Activated T-cell treated with anti-CD3 and anti-CD28 coated beads, Interleukin-2, amount 50 U/mL, for 1 hour (primary cell): Measurements from ENCODE around the gene FCRLB.
"Not testable (repeated sequence)": the region's sequence is repeated elsewhere in the genome, so short reads cannot be mapped to it uniquely, and the experiment has no call there.

Source experiments
- DNase-seq: peaks from one replicate; pipeline ENCODE4 v3.0.0-alpha.2; 2020

Gene FCRLB

DNA sequence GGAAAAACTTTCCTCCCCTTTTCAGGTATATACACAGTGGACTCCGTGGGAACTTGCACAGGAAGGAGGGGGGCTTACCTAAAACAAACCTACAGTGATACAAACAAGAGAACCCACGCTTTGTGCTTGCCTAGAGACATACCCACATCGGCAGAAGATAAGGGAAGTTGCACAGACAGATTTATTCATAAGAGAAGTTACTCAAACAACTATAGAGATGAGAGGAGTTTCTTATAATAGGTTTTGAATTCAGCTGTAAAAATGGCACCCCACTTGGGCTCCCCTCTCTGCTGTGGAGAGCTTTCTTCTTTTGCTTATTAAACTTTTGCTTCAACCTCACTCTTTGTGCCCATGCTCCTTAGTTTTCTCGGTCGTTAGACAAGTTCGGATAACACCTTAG is 26.5 kb downstream of the FCRLB start:
- no peak for DNase-seq

DNA sequence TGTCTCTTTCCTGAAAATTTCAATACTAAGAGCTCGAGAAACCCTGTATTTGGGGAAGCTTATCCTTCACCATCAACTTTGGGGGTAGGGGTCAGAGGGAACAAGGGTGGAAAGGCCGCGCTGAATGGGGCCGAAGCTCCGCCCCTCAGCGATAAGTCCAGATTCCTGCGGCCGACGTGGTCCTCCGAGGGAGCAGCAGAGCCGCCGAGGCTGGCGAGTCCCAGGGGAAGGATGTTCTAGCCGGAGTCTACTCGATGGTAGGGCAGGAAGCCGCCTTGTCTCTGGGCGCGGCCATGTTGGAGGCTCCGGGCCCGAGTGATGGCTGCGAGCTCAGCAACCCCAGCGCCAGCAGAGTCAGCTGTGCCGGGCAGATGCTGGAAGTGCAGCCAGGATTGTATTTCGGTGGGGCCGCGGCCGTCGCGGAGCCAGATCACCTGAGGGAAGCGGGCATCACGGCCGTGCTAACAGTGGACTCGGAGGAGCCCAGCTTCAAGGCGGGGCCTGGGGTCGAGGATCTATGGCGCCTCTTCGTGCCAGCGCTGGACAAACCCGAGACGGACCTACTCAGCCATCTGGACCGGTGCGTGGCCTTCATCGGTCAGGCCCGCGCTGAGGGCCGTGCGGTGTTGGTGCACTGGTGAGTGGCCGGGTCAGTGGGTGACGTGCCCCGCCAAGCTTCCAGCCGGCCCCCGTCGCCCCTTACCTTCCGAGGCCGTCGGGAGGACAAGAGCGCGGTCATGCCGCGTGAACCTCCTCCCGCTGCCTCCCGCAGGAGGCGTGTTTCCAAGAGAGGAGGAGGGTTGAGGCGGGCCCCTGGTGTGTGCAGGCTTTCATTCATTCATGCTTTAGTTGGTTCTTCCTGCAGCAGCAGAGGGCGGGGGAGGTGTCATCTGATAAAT is 28.4 kb downstream of the FCRLB start, which contains the start of gene DUSP12:
TSS of gene DUSP12 (plus strand) at position 278 of the 899 bp plus-strand sequence. CDS start at position 294, 16 bp downstream.
- DNase-seq = peak; percentile 84

DNA sequence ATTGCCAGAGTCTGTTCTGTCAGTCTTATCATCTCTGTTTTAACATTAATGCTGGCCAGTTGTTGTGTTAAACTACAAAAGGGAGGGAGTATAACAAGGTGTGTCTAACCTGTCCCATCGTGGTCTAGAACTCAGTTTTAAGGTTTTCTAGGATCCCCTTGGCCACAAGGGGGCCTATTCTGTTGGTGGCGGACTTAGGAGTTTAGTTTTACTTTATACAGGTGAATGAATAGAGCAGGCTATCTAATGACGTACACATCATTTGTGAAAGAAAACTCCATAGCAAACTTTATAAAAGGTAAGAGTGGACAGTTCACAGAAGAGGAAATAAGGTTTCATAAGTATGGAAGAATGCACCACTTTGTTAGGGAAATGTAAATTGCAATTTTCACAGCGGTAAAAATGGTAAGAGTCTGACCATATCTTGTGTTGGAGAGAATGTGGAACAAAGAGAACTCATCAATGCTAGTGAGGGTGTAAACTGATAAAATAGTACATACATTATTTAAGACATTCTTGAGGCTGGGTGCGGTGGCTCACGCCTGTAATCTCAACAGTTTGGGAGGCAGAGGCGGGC is 42.3 kb downstream of the FCRLB start:
- peak; percentile 38 for DNase-seq

DNA sequence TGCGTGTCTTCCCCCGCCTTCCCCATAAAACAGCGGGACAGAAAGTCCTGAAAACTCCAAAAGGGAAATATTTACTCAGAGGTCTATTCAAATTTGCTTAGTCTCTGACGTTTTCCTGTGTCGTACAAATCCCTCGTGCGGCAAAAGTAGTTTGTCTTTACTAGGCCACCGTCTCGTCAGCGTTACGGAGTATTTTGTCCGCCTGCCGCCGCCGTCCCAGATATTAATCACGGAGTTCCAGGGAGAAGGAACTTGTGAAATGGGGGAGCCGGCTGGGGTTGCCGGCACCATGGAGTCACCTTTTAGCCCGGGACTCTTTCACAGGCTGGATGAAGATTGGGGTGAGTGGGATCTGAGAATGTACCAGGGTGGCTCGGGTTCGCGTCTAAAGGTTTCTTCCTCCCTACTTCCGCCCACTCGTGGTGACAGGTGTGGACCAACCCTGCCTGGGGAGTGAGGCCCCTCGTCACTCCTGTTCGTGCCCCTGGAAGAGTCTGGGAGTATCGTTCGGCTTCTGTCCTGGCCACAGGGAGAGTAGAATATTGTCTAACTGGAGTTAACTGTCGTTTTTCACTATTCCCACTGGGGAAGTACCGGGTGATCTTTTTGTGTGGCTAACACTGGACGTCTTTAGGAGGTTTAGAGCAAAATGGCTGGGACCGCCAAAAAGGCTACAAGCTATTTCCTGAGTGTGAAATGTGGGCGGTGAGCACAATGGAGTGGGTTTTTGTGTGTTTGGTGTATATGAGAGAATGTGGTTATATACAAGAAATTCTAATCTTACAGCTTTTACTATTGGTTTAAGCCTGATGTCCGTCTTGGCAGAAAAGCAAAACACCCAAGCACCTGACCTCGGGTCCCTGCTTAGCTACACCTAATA is 45.0 kb downstream of the FCRLB start, which contains the start of gene ATF6:
TSS of gene ATF6 (plus strand) at position 219 of the 880 bp plus-strand sequence. CDS start at position 260, 41 bp downstream.
- DNase-seq = peak; percentile 83

DNA sequence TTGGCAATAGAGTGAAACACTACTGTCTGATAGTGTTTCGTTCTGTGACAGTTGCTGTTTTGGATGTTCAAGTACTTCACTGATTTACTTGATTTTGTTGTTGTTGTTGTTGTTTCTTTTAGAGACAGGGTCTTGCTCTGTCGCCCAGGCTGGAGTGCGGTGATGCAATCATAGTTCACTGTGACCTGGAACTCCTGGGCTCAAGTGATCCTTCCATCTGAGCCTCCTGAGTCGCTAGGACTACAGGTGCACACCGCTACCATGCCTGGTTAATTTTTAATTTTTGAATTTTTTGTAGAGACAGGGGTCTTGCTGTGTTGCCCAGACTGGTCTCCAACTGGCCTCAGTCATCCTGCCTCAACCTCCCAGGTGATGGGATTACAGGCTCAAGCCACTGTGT is 47.1 kb downstream of the FCRLB start:
- no peak for DNase-seq

DNA sequence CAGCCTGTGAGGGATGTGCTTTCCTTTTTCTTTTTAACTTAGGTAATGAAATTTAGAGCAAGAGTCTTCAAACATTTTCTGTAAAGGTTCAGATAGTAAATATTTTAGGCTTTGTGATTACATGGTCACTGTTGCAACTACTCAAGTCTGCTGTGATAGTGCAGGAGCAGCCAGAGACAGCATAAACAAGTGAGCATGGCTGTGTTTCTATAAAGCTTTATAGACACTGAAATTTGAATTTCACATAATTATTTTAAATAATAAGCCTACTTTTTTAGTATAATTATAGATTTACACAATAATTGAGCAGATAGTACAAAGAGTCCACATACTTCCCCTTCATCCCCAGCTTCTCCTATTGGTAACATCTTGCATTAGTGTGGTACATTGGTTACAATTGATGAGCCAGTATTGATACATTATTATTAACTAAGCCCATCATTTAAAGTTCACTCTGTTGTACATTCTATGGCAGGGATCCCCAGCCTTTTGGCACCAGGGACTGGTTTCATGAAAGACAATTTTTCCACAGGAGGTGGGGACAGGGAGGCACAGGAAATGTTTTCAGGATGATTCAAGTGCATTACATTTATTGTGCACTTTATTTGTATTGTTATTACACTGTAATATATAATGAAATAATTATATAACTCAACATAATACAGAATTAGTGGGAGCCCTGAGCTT is 47.8 kb downstream of the FCRLB start:
- no peak for DNase-seq

DNA sequence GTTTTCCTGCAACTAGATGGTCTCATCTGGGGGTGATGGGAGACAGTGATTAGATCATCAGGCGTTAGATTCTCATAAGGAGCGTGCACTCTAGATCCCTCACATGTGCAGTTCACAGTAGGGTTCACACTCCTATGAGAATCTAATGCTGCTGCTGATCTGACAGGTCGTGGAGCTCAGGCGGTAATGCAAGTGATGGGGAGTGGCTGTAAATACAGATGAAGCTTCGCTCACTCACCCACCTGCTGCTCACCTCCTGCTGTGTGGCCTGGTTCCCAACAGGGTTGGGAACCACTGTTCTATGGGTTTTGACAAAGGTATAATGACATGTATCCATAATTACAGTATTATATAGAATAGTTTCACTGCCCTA is 48.3 kb downstream of the FCRLB start:
- not testable (repeated sequence) for DNase-seq

DNA sequence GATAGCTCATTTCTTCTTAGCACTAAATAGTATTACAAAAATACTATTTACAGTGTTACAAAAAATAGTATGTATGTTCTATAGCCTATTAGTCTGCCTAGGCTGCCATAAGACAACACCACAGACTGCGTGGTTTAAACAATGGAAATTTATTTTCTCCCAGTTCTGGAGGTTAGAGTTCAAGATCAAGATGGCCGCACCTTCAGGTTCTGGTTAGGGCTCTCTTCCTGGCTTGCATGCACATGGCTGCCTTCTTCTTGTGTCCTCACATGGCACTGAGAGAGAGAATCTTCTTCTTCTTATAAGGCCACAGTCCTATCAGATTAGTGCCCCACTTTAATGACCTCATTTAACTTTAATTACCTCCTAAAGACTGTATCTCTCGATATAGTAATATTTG is 48.9 kb downstream of the FCRLB start:
- DNase-seq = no peak

DNA sequence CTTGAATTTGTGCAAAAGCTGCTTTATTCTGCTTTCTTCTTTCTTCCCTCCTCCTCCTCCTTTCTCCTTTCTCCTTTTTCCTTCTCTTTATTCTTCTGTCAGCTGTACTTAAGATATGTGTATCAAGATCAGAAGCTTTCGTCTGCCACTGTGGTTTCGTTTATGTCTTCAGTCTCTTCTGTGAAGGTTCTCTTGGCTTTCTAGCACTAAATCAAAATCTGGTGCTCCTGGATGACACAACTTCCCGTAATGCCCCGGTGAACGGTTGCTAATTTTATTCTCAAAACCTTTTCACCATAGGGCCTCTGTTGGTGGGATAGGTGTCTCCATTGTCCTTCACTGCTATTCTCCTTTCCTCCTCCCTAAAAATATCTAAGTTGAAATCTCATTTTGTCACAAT is 49.8 kb downstream of the FCRLB start:
- DNase-seq = no peak

DNA sequence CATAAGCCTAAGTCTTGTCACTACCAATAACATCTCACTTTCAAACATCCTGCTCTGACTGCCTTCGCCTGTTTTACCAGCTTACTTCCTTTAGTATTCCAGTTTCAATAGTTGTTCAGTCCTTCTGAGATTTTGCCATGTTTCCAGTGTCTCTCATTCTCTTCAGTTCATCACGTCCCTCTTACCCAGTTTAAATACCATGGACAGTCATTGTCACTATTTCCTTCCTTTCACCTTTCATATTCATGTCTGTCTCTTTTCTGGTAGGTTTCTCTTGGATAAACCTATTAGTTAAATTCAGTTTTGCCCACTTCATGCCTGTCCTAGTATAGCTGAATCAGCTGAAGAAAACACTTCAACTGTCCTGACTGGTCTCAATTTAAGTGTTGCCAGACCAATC is 50.6 kb downstream of the FCRLB start:
- no peak for DNase-seq

DNA sequence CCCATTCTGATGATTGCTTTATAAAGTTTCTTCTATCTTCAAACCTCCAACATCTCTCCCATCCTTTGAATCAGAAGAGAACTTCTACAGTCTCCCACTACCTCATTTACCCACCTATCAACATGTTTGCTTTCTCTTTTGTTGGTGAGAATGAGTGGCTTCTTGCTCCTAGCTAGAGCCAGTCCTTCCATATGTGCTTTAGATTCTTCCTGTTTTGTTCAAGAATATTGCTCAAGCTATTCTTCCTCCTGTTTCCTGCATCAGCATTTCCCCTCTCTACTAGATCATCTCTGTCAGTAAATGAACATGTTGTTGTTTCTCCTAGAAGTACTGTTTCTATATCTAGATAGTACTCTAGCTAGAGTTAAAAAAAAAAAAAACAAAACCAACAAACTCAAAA is 51.1 kb downstream of the FCRLB start:
- no peak for DNase-seq

DNA sequence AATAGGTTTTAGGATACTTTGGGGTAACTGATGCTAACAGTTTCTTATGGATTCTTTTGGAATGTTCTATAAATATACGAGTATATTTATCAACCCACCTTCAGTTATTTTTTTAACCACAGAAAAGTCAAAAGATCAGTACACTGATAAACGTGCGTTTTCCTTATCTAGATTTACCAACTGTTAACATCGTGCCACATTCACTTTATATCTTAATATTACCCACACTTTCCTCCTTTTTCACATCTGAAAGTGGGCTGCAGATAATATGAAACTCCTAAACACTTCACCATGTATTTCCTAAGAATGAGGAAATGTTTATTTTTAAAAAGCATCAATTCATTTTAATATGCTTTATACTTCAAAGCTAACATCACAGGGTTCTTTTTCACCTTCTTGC is 52.4 kb downstream of the FCRLB start:
- no peak for DNase-seq

DNA sequence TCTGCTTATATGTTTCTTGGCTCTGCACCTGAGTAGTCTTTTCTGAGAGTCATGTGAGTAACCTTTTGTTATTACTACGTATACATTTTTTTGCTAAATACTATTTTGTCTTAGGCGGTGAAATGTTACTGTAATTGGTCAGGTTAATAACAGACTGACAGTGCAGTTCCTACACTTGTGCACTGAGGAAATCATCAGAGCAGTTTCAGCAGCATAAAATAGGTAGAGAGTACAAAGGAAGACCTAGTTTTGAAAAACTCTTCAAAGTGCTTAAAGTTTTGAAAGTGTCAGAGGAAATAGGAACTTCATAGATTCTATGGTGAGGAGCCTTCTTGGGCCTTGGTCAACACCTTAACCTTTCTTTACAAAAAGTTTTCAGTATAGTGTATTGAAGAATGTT is 55.9 kb downstream of the FCRLB start:
- no peak for DNase-seq
